ENCODE data around the gene CDHR3.

The CDHR3 gene

GRCh38 chr7:106069471-106070200 is 106.6 kb downstream of the CDHR3 start:
- no peak for DNase-seq

DNA sequence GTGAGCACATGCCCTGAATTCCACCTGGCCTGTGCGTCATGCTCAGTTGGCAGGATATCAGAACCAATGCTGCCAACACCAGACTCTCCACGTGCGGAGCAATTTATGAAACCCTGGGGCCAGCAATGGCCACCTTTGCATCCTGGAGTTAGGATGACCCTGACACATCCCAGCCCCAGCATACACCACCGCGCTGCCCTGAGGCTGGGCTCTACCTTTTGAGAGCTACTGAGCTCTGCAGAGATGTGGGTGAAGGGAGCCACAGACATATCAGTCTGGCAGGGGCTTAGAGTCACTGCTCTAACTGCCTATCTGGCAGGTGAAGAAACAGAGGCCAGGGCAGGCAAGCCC is 107.1 kb downstream of the CDHR3 start:
- peak; percentile 81 for DNase-seq

DNA sequence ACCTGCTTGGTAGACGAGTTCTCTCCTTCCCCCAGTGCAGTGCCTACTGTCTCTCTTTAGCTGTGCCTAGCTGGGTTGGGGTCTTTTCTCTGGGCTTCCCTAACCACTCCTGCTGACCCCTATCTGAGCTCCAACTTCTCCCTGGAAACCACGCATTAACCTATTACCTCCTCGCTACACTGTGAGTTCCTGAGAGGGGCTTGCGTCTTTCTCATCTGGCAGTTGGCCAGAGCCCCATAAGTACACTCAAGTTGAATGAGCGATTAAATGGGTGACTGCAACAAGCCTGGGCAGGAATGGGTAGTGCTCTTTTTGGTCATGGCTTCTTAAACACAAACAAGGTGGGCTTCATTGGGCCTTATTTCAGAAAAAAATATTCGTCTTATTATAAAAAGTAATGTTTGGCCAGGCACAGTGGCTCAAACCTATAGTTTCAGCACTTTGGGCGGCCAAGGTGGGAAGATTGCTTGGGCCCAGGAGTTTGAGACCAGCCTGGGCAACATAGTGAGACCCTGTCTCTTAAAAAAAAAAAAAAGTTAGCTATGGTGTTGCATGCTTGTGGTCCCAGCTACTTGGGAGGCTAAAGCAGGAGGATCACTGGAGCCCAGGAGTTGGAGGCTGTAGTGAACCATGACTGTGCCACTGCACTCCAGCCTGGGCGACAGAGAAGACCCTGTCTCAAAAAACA is 107.6 kb downstream of the CDHR3 start:
- peak; percentile 97 for DNase-seq

DNA sequence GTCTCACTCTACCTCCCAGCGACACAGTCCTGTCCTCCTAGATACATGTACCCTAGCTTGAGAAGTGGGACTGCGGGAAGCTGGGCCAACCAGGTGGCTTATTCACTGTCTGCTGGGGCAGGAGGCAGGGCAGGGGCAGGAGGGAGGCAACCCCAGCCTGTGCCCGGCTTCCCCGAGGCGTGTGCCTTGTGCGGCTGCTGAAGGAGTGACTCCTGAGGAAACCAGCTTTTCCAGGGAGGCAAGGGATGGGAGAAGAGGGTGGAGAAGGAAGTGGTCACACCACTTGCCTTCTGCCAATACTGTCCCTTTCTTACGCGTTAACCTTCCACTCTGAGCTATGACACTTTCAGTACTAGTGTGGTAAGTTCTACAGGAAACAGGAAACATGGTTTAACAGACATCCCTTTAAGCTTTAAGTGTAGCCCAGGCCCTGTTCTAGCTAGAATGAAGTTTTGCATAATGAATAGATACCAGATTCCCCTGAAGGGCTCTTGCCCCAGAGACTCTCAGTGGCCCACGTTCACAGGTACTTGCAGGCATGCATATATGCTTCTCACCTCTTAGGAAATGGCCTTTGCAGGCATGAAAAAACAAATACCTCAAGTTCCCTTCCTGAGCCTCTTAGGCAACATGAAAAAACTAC is 108.4 kb downstream of the CDHR3 start:
- peak; percentile 92 for DNase-seq

DNA sequence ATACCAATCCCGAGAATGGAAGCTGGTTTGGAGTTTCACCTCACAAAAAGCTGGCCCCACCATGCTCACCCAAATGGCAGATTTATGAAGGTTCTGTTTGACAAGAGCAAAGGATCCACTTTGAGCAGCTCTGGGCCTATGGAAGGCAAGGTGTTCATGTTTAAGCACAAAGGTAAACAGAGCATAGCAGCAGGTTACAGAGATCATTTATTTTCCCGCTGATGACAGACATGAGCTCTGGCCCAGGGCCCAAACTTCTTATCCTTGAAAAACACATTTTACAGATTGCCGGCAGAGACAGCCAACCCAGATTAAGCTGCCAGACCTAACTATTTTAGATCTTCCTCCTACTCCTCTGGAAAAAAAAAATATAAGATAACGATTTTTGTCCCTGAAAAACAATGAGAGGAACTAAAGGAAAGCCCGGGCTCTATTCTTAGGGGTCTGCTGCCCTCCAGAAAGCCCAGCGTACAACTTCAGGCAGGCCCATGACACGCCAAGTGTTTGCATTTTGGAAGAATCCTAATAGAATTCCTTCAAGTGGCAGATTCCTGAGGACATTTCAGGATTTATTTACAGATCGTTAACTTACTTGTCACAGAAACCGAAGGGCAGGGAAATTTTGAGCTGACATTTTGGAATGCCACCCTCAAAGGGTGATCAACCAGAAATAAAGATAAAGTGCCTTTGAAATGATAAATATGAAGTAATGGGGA is 109.1 kb downstream of the CDHR3 start:
- peak; percentile 94 for DNase-seq

DNA sequence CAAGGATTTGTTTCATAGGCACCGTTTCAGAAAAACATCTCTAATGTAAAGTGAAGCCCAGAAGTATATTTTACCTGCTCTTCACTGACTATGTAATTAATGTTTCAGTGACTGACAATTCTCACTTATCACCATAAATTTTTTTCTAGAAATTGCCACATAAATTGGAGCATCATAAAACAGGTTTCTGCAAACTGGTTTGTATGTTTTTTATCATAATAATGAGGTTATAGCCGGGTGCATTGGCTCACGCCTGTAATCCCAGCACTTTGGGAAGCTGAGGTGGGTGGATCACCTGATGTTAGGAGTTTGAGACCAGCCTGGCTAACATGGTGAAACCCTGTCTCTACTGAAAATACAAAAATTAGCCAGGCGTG is 109.6 kb downstream of the CDHR3 start:
- no peak for DNase-seq

DNA sequence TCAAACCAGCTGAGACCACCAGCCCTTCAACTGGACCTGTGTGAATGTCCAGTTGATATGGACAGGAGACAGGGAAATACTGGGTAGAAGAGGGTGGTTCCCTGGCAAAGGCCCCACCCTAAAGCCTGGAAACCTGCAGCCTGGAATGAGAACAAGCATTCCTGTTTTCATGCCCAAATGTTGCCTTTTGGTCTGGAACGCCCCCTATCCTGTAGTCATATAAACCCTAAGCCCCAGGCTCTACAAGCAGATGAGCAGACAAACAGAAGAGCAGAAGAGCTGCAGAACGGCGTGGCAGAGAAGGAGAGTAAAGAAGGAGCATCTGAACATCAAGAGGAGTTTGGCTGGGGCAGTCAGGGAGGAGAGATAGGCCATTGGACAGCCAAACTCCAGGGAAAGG is 110.6 kb downstream of the CDHR3 start:
- DNase-seq, result no peak

DNA sequence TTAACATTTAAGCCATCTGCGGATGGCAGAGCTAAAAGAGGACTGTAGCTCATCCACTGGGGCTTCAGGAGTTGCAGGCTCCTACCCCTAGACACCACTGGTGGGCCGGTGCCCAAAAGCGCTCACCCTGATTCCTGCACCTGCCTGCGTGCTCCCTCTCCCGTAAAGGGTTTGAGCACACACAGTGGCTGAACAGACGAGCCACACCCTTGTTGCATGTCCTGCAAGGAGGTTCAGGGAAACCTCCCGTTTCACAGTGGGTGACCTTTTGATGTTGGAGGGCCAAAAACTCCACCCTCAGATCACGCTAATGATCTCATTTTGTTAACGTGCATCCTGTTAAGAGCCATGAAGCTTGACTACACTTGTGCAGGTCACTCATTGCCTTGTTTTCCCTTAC is 111.2 kb downstream of the CDHR3 start:
- DNase-seq, result no peak

DNA sequence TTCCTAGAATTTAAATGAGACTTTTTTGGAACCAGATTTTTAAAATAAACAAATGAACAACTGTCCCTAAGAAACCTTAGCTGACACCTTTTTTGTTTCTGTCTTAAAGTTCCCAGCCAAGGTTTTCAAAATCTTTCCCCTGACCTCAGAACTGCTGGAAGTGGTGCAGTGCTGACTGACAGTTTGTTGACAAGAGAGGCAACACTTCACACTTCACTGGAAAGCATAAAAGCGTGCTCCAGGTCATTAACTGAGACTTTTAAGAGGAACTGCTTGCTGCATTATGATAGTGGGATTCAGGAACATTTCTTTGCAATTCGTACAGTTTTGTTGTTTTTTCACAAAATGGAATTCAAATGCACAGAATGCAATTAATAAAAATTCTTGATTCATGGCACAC is 112.9 kb downstream of the CDHR3 start:
- DNase-seq, result peak; percentile 77

GRCh38 chr7:106076537-106076936 is 113.5 kb downstream of the CDHR3 start:
- DNase-seq, result no peak

DNA sequence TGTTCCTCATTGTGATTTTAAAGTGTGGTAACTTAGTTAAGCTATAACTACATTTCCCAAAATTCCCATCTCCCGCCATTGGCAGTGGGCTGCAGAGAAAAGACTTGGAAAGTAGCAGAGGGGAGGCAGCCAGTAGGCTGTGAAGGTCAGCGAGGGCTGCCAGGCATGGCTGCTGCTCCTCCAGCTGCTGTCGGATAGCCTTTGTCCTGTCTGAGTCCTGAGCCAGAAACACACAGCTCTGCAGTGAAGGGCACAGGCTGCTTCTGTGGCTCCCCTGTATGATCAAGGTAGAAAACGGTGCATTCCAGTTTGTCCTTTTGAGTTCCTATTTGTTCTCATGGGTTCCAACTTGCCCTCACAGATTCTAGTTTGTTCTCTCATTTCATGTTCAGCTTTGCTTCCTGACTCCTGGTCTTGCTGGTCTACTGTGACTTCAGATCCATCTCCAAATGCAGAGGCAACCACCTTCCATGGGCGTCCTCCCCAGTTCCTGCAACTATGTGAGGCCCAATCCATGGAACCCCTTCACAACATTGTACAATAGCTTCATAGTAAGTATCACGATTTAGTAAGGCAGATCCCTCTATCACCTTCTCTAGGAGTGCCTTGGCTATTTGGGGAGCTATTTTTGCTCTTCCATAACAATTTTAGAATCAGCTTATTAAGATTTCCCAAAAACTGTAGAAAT is 117.4 kb downstream of the CDHR3 start:
- DNase-seq, result no peak

GRCh38 chr7:106082087-106082854 is 119.2 kb downstream of the CDHR3 start:
- no peak for DNase-seq

Measured in DMS79 treated with DMSO at 0.1 percent for 48 hours (cell line).